Stimulated activated CD8-positive, alpha-beta memory T cell treated with anti-CD3 and anti-CD28 coated beads, Interleukin-7, amount 100 ng/mL, for 4 hours (primary cell): ENCODE measurements around the gene C1orf159.

Experiments used
- DNase-seq, 2 donors: peaks; one replicate each; pipeline ENCODE4 v3.0.0-alpha.2; 2020; ENCODE audit warnings: low read depth in 2 of 2

The C1orf159 gene

DNA sequence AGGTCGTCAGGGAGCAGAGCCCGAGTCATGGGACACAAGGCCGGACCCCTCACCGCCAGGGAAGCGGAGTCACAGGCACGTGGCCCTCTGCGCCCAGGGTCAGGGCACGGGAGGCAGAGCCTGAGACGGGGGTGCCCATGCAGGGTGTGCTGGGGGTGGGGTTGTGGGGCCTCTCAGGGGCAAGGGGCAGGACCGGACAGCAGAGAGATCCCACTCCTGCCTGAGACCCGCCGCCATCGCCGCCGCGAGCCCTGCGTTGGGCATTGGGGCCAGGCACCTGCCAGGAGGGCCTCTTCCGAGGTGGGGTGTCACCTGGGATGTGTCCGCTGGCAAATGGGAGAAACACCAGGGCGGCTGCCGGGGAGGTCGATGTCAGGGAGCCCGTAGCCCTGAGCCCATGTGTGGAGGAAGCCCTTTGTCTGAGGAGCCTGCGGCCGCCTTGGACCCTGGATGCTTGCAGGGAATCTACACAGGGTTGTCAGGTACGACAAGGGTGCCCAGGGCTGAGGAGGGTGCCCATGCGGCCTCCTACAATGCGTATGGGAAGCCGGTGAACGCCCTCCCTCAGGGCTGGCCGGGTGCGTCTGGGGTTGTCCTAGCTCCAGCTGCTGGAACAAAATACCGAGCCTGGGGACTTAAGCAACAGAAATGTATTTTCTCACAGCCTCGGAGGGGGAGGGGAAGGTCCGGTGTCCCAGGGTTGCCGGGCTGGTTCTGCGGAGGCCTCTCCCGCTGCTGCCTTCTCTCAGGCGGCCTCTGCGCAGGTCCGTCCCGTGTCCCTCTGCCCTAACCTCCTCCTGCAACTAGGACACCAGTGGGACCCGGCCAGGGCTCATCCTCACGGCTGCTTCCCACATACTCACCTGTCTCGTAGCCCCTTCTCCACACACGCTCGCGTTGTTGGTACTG lies 16.4 kb upstream of the C1orf159 start:
- DNase-seq = no peak

- no peak for DNase-seq
These were observed 14.6 kb upstream of the C1orf159 start for GRCh38 chr1:1130206-1131120.

- no peak for DNase-seq
These were observed 13.5 kb upstream of the C1orf159 start for GRCh38 chr1:1129381-1129821.

DNA sequence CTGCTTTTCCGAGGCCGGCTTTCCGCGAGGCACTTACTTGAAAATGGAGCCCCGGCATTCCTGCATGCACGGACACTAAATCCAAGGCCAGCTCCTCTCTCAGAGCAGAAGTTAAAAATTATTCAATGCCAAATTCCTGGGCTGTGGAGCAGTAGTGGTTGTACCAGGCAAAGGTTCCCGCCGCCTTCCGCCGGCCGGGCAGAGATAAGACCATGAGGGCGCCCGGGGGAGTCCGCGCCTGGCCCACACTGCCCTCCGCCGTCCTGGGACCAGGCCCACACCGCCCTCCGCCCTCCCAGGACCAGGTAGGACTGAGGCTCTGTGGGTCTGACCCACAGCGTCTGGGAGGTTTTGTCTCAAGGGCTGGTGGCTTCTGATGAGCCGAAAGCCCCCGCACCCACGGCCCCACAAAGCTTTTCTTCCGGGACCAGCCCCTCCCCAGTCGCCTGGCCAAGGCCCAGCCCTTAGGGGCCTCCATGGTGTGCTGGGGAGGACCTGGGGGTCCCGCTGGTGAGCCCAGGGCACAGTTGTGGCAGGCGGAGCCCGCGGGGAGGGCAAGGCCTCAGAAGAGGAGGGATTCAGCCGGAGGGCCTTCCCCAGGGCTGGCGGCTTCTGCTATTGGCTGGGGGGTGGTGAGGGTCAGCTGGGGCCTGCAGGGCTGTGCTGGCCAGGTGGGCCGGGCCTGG lies 12.7 kb upstream of the C1orf159 start:
- DNase-seq = no peak

DNA sequence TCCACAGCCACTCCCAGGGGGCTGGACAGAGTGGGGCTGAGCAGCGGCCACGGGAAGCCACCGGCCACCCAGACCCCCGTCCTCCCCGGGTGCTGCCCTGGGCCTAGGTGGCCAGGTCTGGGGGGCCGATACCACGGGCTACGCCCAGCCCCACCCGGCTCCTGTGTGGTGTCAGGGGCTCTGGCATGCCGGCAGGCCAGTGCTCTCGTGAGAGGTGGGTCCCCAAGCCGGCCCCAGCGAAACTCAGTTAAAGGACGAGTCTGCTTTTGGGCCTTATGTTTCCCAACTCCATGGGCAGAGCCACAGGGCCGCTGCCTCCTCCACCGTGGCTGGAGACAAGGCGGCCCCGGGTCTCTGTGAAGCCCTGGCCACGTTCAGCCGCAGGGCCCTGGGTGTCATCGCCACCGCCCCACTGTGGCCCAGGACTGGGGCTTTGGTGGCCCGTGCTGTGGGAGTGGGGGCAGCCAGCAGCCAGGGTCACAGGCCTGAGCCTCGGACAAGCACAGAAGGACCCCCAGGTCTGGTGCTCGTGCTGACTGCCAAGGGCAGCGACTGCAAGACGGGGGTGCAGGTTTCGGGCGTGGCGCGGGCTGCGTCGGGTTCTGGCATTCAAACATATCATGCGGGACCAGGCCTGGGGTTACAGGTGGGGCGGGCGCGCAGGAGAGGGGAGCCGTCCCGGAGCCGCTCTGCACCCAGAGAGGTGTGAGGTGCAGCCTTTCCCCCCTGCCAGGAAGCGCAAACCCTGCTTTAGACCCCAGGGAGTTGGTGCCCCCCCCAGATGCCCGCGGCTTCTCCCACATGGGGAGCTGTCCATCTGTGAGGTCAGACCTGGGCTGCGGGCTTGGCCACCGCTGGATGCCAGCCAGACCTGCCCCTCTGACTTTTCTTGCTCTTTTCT lies 11.9 kb upstream of the C1orf159 start:
- no peak for DNase-seq

GRCh38 chr1:1125945-1126344 lies 10.1 kb upstream of the C1orf159 start:
- DNase-seq = no peak

- no peak for DNase-seq
These were observed 9.1 kb upstream of the C1orf159 start for GRCh38 chr1:1124786-1125642.

- DNase-seq = no peak
These were observed 8.6 kb upstream of the C1orf159 start for GRCh38 chr1:1124508-1124785.

DNA sequence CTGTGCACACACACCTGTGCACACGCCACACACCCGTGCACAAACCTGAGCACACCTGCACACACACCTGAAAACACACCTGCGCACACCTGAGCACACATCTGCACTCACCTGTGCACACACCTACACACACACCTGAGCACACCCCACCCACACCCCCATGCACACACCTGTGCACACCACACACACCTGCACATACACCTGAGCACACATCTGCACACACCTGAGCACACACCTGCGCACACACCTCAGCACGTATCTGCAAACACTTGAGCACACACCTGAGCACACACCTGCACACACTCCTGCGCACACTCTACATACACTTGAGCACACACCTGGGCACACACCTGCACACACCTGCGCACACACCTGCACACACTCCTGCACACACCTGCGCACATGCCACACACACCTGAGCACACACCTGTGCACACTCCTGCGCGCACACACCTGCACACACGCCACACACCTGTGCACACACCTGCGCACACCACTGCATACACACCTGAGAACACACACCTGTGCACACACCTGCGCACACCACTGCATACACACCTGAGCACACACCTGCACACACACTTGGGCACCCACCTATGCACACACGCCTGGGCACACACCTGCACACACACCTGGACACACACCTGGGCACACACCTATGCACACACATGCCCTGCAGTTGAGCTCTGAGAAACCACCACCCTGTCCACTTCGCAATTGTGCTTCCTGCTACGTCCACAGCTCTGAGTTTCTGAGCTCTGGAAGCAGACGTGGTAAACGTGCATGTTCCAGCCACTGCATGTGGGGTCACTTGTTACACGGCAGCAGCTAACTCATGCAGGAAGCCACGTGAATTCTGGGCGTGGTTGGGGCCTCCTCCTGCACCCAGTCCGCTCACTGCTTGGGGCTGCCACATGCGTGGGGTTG lies 8.0 kb upstream of the C1orf159 start:
- DNase-seq = no peak

DNA sequence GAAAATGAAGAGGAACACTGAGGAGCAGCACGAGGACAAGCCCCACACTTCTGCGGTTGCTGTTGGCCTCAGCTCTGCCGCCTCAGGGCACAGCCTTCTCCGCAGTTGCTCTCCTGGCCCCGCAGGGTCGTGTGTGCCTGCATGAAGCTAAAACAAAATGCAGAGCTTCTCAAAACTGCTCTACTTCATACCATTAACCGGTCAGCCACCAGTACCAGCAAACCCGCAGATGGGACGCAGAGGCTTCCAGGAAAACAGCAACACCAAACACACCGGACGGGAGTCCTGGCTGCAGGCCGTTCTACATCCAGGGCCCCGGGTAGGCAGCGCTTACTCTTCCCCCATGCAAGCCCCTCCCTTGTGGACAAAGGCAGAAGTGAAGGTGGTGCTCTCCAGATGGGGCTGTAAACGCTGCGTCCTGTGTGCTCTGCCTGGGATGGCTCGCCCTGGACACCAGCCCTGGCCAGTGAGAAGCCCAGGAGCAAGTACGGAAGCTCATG lies 7.1 kb upstream of the C1orf159 start:
- DNase-seq = no peak

DNA sequence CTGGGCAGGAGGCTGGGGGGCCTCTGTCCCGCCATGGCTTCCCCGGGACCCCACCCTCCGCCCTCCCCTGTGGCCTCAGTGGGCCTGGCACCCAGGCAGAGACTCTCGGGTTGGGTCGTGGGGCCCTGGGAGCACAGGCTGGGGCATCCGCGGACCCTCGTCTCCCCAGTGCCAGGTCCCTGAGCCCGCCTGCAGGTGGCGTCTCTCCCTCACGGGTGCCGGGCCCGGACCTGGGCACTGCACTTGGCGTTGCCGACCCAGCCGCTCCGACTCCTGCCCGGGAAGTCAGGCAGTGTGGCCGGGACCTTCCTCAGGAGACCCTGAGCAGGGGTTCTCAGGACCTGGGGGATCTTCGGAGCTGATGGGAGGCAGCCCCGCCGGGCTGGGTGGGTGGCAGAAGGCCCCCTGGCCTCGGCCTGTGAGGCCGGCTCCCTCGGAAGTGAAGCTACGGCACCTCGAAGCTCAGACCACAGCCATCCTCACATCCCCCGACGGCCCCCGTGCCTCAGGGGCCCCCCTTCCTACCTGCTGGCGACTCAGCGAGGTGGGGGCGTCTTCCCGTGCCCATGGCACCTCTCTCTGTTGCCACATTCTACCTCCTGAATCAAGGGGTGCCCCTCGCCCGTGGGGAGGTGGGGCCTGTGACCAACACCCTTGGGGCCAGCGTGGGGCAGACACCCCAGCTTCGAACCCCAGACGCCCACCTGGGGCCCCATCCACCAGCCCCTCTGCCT lies 6.4 kb upstream of the C1orf159 start:
- peak; percentile 68 to 75 for DNase-seq

GRCh38 chr1:1121611-1122077 lies 5.8 kb upstream of the C1orf159 start:
- no peak for DNase-seq

- DNase-seq = no peak
These were observed 5.1 kb upstream of the C1orf159 start for GRCh38 chr1:1120866-1121591.

- no peak for DNase-seq
These were observed 4.2 kb upstream of the C1orf159 start for GRCh38 chr1:1120096-1120495.

DNA sequence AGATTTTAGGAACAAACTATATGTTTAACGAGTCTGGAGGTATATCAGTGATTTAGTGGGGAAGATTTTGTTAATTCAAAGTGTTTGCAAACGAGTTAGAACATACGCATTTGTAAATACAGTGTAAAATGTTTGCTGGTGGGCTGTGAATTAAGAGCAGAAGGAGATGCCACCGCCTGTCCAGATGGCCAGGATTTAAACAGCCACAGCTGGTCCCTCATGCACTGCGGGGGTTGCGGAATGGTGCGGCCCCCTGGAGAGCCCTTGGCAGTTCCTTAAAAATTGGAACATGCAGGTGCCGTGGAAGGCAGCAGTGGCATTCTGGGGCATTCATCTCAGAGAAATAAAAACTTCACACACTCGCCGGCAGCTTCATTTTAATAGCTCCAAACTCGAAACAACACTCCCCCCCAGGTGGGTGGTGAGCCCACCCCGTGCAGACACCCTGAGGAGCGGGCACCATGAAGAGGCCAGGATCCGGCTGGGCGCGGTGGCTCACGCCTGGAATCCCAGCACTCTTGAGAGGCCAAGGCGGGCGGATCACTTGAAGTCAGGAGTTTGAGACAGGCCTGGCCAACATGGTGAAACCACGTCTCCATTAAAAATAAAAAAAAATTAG lies 3.5 kb upstream of the C1orf159 start:
- DNase-seq = no peak

- DNase-seq = no peak
These were observed 3.0 kb upstream of the C1orf159 start for GRCh38 chr1:1118876-1119220.
